Activated CD4-positive, alpha-beta T cell treated with anti-CD3 and anti-CD28 coated beads, Interleukin-2, amount 10 ng/mL, durations not matched to agents 7 days and 5 days (primary cell): ENCODE data around the gene SKIC3. TPM values are rescaled to one million over a fixed set of nuclear protein-coding genes. Genes with fewer than 3 reads are reported as not detected.

Experiments
- CTCF ChIA-PET: fragments of 350-600 bp; sonication (Branson Sonifier 250); formaldehyde crosslinking; loops from one replicate; lab custom pipeline; 2021; ENCODE audit warnings: antibody characterized with exemption; lab: Charles Lee
- POLR2A ChIA-PET: fragments of 350-600 bp; sonication (Branson Sonifier 250); formaldehyde crosslinking; loops from one replicate; lab custom pipeline; 2021; ENCODE audit warnings: antibody characterized with exemption; lab: Charles Lee
- DNase-seq: peaks from one replicate; pipeline ENCODE4 v3.0.0-alpha.2; 2020
- H3K27ac Mint-ChIP-seq: one replicate; pipeline ENCODE4 v1.8.0; 2021; ENCODE audit warnings: mild to moderate bottlenecking, moderate library complexity, mixed read lengths
- H3K27me3 Mint-ChIP-seq: one replicate; pipeline ENCODE4 v1.8.0; 2021; ENCODE audit warnings: mixed read lengths
- H3K36me3 Mint-ChIP-seq: one replicate; pipeline ENCODE4 v1.8.0; 2021; ENCODE audit warnings: low read depth, mixed read lengths
- H3K4me1 Mint-ChIP-seq: one replicate; pipeline ENCODE4 v1.8.0; 2021; ENCODE audit warnings: mixed read lengths
- H3K4me3 Mint-ChIP-seq: one replicate; pipeline ENCODE4 v1.8.0; 2021; ENCODE audit warnings: mild to moderate bottlenecking, moderate library complexity, mixed read lengths
- H3K9me3 Mint-ChIP-seq: one replicate; pipeline ENCODE4 v1.8.0; 2021; ENCODE audit warnings: mixed read lengths
- total RNA-seq, 2 experiments: library from RNA; stranded (reverse); gene quantifications; one replicate each; pipeline ENCODE4 v1.2.3, GENCODE V29; 2021

SKIC3 gene
- total RNA-seq, 2 experiments from 2014 or later, result 74.6 to 74.9 TPM

GRCh38 chr5:95526871-95527270, 27.9 kb downstream of the SKIC3 start:
- no peak for DNase-seq
- no peaks in the 10 kb centered on the region for H3K9me3 Mint-ChIP-seq
- peaks cover 55% of the 10 kb centered on the region for H3K36me3 Mint-ChIP-seq
- H3K4me3 Mint-ChIP-seq, result no peak overlapping the region
- CTCF ChIA-PET, result no interaction called here
- H3K4me1 Mint-ChIP-seq, result no peaks in the 10 kb centered on the region
- H3K27ac Mint-ChIP-seq, result no peak overlapping the region
- H3K27me3 Mint-ChIP-seq, result no peaks in the 10 kb centered on the region
- POLR2A ChIA-PET, result no interaction called here

GRCh38 chr5:95524423-95524822, 30.4 kb downstream of the SKIC3 start:
- Mint-ChIP-seq H3K4me1 (no peaks in the 10 kb centered on the region), H3K9me3 (no peaks in the 10 kb centered on the region), H3K4me3 (no peak overlapping the region), H3K36me3 (peaks cover 53% of the 10 kb centered on the region), H3K27me3 (no peaks in the 10 kb centered on the region), H3K27ac (no peak overlapping the region)
- CTCF ChIA-PET, result no interaction called here
- POLR2A ChIA-PET, result no interaction called here
- DNase-seq, result no peak

GRCh38 chr5:95520206-95520605, 34.6 kb downstream of the SKIC3 start:
- H3K27me3 Mint-ChIP-seq, result no peaks in the 10 kb centered on the region

GRCh38 chr5:95519681-95520080, 35.1 kb downstream of the SKIC3 start:
- ChIA-PET POLR2A (no interaction called here), CTCF (interaction anchor here (1.4 kb wide), 1 partner anchor 15 kb away, joined by 3 read pairs; no protein-coding TSS in a partner anchor)
- no peak overlapping the region for H3K4me3 Mint-ChIP-seq
- H3K27ac Mint-ChIP-seq, result peak overlapping the region; percentile 48
- H3K27me3 Mint-ChIP-seq, result no peaks in the 10 kb centered on the region
- DNase-seq, result no peak
- no peaks in the 10 kb centered on the region for H3K4me1 Mint-ChIP-seq
- no peaks in the 10 kb centered on the region for H3K9me3 Mint-ChIP-seq
- H3K36me3 Mint-ChIP-seq, result peaks cover 38% of the 10 kb centered on the region

More at GRCh38 chr5:95520206-95520605, 34.6 kb downstream of the SKIC3 start:
- H3K4me1 Mint-ChIP-seq, result no peaks in the 10 kb centered on the region
- ChIA-PET POLR2A (no interaction called here), CTCF (interaction anchor here (1.4 kb wide), 1 partner anchor 16 kb away, joined by 3 read pairs; no protein-coding TSS in a partner anchor)
- H3K9me3 Mint-ChIP-seq, result no peaks in the 10 kb centered on the region
- H3K27ac Mint-ChIP-seq, result no peak overlapping the region
- DNase-seq, result no peak
- H3K4me3 Mint-ChIP-seq, result no peak overlapping the region
- H3K36me3 Mint-ChIP-seq, result peaks cover 39% of the 10 kb centered on the region

- H3K27ac Mint-ChIP-seq, result no peak overlapping the region
- H3K4me1 Mint-ChIP-seq, result no peaks in the 10 kb centered on the region
- no peak for DNase-seq
- ChIA-PET POLR2A (no interaction called here), CTCF (interaction anchor here (1.4 kb wide), 1 partner anchor 15 kb away, joined by 3 read pairs; no protein-coding TSS in a partner anchor)
- H3K4me3 Mint-ChIP-seq, result no peak overlapping the region
- no peaks in the 10 kb centered on the region for H3K9me3 Mint-ChIP-seq
- peaks cover 36% of the 10 kb centered on the region for H3K36me3 Mint-ChIP-seq
- no peaks in the 10 kb centered on the region for H3K27me3 Mint-ChIP-seq
These were observed 35.6 kb downstream of the SKIC3 start for GRCh38 chr5:95519151-95519550.

- no peaks in the 10 kb centered on the region for H3K9me3 Mint-ChIP-seq
- POLR2A ChIA-PET, result no interaction called here
- no peaks in the 10 kb centered on the region for H3K27me3 Mint-ChIP-seq
- no peaks in the 10 kb centered on the region for H3K4me1 Mint-ChIP-seq
- DNase-seq, result no peak
- H3K4me3 Mint-ChIP-seq, result no peak overlapping the region
- CTCF ChIA-PET, result no interaction called here
- H3K27ac Mint-ChIP-seq, result no peak overlapping the region
- peaks cover 40% of the 10 kb centered on the region for H3K36me3 Mint-ChIP-seq
These were observed 36.4 kb downstream of the SKIC3 start for GRCh38 chr5:95518417-95518816.

GRCh38 chr5:95511606-95512005, 43.2 kb downstream of the SKIC3 start:
- ChIA-PET CTCF (no interaction called here), POLR2A (no interaction called here)
- Mint-ChIP-seq H3K9me3 (no peaks in the 10 kb centered on the region), H3K36me3 (peaks cover 59% of the 10 kb centered on the region), H3K27me3 (no peaks in the 10 kb centered on the region), H3K27ac (no peak overlapping the region), H3K4me1 (no peaks in the 10 kb centered on the region), H3K4me3 (no peak overlapping the region)
- DNase-seq, result no peak

GRCh38 chr5:95508550-95508949, 46.2 kb downstream of the SKIC3 start:
- Mint-ChIP-seq H3K4me1 (no peaks in the 10 kb centered on the region), H3K9me3 (no peaks in the 10 kb centered on the region), H3K27ac (no peak overlapping the region), H3K27me3 (no peaks in the 10 kb centered on the region), H3K4me3 (no peak overlapping the region), H3K36me3 (peaks cover 58% of the 10 kb centered on the region)
- POLR2A ChIA-PET, result no interaction called here
- no peak for DNase-seq
- CTCF ChIA-PET, result no interaction called here

Other genes starting within 250 kb of the SKIC3 start
- gene FAM81B, start 163.6 kb downstream of the SKIC3 start, total RNA-seq, result not detected
- 1 to 10 TPM; 5.1 to 5.2 TPM for gene ARSK, start 124 bp upstream of the SKIC3 start, total RNA-seq
- gene GPR150, start 65.1 kb upstream of the SKIC3 start, total RNA-seq, result 1 to 10 TPM in 1 of 2 experiments, under 1 TPM in 1; 0.87 to 1.2 TPM
- 1 to 10 TPM; 5.9 to 6.2 TPM for gene RFESD, start 91.8 kb upstream of the SKIC3 start, total RNA-seq
- not detected for gene SPATA9, start 128.0 kb upstream of the SKIC3 start, total RNA-seq
- 1 to 10 TPM in 1 of 2 experiments, under 1 TPM in 1; 0.74 to 1.4 TPM for gene RHOBTB3, start 176.4 kb upstream of the SKIC3 start, total RNA-seq